ENCODE measurements around the gene HCFC1.

HCFC1 gene

GRCh38 chrX:153924149-153924861 is 47.3 kb downstream of the HCFC1 start:
- Histone ChIP-seq H3K4me1 (ENCODE audit: control insufficient read depth in 1 of 2, insufficient read depth in 1 of 2, low read depth in 1 of 2, low read length in 1 of 2) (peaks cover 41 to 77% of the 10 kb centered on the region in 2 experiments), H3K27ac (peak overlapping the region; percentile 100), H3K36me3 (peaks cover 21% of the 10 kb centered on the region), H3K9me3 (no peaks in the 10 kb centered on the region), H3K4me3 (ENCODE audit: low read depth in 1 of 2, low read length in 1 of 2) (peak overlapping the region; percentile 69 to 98), H3K27me3 (no peaks in the 10 kb centered on the region)
- TF ChIP-seq CTCF (IDR thresholded peaks at IDR 0.05): peak; percentile 71

GRCh38 chrX:153922932-153923857 is 48.4 kb downstream of the HCFC1 start:
- Histone ChIP-seq H3K27me3 (no peaks in the 10 kb centered on the region), H3K4me1 (ENCODE audit: control insufficient read depth in 1 of 2, insufficient read depth in 1 of 2, low read depth in 1 of 2, low read length in 1 of 2) (peaks cover 31 to 67% of the 10 kb centered on the region in 2 experiments), H3K36me3 (peaks cover 32% of the 10 kb centered on the region), H3K27ac (peak overlapping the region; percentile 100), H3K9me3 (no peaks in the 10 kb centered on the region), H3K4me3 (ENCODE audit: low read depth in 1 of 2, low read length in 1 of 2) (peak overlapping the region; percentile 69 to 98)
- peak; percentile 31 for TF ChIP-seq CTCF (IDR thresholded peaks at IDR 0.05)

DNA sequence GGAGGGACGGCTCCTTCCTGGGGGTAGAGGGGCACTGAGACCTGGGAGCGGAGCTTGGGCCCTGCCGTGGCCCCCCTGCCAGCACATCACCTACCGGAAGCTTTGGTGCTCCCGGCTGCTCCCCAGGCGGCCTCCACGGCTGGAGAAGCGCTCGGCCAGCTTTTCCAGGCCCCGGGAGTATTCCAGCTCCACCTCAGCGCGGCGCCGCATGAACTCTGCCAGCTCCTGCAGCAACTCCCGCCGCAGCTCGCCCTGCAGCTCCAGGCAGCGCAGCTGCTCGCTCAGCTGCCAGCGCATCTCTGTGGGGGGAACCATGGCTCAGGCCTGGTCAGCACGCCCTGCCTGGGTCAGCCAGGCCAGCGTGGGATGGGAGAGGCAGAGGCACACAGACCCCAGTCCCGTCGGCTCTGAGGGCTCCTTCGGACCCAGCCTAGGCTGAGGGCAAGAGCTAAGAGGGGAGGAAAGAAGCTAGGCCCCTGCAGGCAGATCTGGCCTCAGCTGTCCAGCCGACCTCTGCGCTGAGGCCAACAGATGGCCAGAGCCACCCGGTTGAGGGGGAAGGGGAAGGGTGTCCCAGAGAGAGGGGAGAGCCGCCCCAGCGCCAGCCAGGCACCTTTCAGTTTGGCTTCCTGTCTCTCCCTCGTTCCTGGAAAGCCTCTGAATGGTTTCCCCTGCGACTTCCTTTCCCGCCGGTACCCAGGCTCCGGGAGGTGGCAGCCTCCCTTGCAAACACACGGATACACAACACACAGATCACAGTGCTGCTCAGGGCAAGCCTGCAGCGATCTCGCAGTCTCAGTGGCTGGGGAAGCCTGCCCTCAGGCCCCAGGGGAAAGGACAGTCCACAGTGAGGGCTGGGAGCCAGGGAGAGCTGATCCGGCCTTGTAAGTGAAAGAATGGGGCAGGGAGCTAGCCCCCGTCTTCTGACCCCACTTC is 49.8 kb downstream of the HCFC1 start:
- Histone ChIP-seq H3K36me3 (peaks cover 44% of the 10 kb centered on the region), H3K27me3 (no peaks in the 10 kb centered on the region), H3K4me1 (ENCODE audit: control insufficient read depth in 1 of 2, insufficient read depth in 1 of 2, low read depth in 1 of 2, low read length in 1 of 2) (peaks cover 31 to 56% of the 10 kb centered on the region in 2 experiments), H3K9me3 (no peaks in the 10 kb centered on the region), H3K4me3 (ENCODE audit: low read depth in 1 of 2, low read length in 1 of 2) (peak overlapping the region; percentile 69 to 98), H3K27ac (peak overlapping the region; percentile 100)
- no peak for TF ChIP-seq CTCF (IDR thresholded peaks at IDR 0.05)

GRCh38 chrX:153921070-153921469 is 50.5 kb downstream of the HCFC1 start:
- H3K4me1 ChIP-seq (ENCODE audit: control insufficient read depth in 1 of 2, insufficient read depth in 1 of 2, low read depth in 1 of 2, low read length in 1 of 2): peaks cover 31 to 51% of the 10 kb centered on the region in 2 experiments
- H3K36me3 ChIP-seq: peaks cover 52% of the 10 kb centered on the region
- no peak overlapping the region for H3K4me3 ChIP-seq (ENCODE audit: low read depth in 1 of 2, low read length in 1 of 2)
- peak overlapping the region; percentile 100 for H3K27ac ChIP-seq
- no peak for TF ChIP-seq CTCF (IDR thresholded peaks at IDR 0.05)
- H3K9me3 ChIP-seq: no peaks in the 10 kb centered on the region
- no peaks in the 10 kb centered on the region for H3K27me3 ChIP-seq

DNA sequence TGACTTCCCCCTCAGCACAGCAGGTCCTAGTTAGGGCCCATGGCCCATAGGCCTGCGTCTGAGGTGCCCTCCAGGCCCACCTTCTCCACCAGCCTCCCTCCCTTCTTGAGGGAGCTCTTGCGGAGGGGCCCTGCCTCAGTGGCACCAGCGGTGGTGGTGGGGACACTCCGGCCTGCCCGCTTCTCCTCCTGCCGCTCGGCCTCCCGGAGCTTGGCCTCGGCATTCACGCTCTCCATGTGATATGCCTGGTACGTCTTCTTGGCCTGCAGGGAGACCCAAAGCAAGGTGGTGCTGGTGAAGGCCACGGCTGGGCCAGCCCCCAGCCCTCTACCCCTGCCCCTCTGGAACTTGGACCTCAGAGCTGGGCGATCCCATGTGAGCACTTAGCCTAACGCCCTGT is 51.1 kb downstream of the HCFC1 start:
- Histone ChIP-seq H3K27me3 (no peaks in the 10 kb centered on the region), H3K36me3 (peaks cover 57% of the 10 kb centered on the region), H3K4me1 (ENCODE audit: control insufficient read depth in 1 of 2, insufficient read depth in 1 of 2, low read depth in 1 of 2, low read length in 1 of 2) (peaks cover 31 to 46% of the 10 kb centered on the region in 2 experiments), H3K27ac (no peak overlapping the region), H3K4me3 (ENCODE audit: low read depth in 1 of 2, low read length in 1 of 2) (no peak overlapping the region), H3K9me3 (no peaks in the 10 kb centered on the region)
- TF ChIP-seq CTCF (IDR thresholded peaks at IDR 0.05): no peak
